Activated effector memory CD4-positive, alpha-beta T cell treated with anti-CD3 and anti-CD28 coated beads, Interleukin-2, amount 50 U/mL, for 16 hours (primary cell): ENCODE measurements around the gene SMIM1.

Experiments
- DNase-seq: peaks from one replicate; pipeline ENCODE4 v3.0.0-alpha.2; 2020

Gene SMIM1, protein sequence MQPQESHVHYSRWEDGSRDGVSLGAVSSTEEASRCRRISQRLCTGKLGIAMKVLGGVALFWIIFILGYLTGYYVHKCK

DNA sequence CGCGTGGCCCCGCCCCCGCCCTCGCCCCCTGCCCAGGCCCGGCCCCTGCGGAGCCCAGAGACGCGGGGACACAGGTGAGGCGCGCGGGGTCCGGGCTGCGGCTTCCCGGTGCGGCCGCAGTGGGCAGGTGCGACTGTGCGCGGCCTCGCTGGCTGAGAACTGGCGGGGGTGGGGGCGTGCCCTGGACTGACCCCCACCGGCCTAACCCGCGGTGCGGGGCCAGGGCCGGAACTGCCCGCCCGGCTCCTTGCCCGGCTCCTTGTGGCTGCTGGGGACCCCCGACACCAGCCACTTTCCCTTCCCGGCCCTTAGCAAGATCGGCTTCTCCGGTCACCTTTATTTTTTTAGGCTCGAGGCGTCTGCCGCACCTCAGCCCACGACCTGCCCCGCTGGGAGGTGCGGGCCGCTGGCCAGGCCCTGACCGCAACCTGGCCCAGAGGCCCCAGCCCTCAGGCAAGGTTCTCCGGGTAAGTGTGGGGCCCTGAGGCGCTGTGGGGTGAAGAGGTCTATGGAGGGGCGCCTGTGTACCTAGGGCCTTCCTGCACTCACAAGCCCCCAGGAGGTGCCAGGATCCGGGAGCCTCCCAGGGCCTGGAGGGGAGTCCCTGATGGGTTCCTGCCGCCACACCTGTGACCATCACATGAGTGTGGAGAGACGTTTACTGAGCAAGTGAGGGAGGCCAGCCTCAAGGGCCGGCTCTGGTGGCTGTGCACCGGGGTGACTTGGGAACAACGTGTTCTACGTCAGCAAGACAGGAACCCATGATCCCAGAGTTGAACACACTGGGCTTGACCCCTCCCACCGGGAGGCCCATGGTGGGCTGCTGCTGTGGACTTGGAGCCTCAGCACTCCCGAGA, at the start of gene SMIM1:
SMIM1 (plus strand) TSS at position 35 of the 857 bp plus-strand sequence. CDS start 2,625 bp downstream, outside the sequence.
- no peak for DNase-seq

- DNase-seq, result no peak
Observed at GRCh38 chr1:3722846-3723245, 49.7 kb upstream of the SMIM1 start.

DNA sequence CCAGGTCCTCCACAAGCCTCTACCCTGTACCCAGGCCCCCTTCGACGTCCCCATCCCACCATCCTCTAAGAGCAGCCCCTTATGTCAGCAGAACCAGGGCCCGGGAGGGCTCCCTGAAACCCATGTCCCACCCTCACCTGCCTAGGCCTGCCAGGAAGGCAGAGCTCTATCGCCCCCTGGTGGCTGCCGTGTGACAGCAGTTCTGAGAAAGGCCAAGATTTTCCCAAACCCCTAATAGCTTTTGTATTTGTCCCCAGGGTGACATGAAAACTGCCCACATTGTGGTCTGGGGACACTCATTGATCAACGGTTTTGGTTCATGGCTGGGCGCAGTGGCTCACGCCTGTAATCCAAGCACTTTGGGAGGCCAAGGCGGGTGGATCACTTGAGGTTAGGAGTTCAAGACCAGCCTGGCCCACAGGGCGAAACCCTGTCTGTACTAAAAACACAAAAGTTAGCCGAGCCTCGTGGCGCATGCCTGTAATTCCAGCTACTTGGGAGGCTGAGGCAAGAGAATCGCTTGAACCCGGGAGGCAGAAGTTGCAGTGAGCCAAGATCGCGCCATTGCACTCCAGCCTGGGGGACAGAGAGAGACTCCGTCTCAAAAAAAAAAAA, 48.0 kb upstream of the SMIM1 start:
- DNase-seq, result peak; percentile 92

DNA sequence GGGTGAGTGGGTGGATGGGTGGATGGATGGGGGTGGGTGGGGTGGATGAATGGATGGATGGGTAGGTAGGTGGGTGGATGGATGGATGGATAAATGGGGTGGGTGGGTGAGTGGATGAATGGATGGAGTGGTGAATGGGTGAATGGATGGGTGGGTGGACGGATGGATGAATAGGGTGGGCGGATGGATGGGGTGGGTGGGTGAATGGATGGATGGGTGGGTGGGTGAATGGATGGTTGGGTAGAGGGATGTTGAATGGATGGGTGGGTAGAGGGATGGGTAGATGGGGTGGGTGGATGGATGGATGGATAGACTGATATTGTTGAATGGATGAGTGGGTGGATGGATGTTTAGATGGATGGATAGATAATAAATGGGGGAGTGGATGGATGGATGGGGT, 47.2 kb upstream of the SMIM1 start:
- DNase-seq, result no peak

GRCh38 chr1:3727042-3727824, 45.3 kb upstream of the SMIM1 start:
- DNase-seq, result no peak

GRCh38 chr1:3727825-3728776, 44.4 kb upstream of the SMIM1 start:
- DNase-seq, result no peak

DNA sequence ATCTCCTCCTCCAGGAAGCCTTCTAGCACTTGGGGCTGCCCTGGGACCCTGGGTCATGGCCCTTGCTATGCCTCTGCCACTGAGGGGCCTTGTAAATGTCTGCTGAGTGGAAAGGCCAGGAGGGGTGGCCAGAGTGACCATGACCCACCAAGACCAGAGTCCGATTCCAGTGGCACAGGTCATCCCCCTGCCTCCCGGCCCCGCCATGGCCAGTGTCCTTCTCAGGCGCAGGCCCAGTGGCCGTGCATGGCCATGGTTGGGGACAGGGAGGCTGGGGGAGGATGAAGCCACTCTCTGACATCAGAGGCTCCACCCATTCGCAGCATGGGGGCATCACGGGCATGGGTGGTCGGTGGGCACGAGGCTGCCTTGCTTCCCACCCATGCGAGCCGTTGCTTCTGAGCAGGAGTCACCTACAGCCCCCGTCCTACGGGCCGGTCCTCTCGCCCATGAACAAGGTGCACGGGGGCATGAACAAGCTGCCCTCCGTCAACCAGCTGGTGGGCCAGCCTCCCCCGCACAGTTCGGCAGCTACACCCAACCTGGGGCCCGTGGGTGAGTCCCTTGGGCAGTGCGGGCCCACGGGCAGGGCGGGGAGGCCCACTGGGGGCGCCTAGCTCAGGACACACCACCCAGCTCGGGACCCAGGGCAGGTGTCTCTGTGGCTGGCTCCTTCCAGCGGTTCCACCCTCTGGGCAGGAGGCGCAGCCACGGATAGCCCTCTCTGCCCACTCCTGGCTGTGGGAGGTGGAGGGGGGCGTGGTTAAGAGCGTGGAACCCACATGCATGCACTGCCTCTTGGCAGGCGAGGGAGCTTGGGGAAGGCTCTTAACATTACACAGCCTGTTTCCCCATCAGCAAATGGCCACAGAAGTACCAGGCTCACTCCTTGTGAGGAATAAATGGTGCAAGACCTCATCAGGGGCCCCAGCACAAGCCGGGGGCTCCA, 42.7 kb upstream of the SMIM1 start:
- DNase-seq, result no peak

DNA sequence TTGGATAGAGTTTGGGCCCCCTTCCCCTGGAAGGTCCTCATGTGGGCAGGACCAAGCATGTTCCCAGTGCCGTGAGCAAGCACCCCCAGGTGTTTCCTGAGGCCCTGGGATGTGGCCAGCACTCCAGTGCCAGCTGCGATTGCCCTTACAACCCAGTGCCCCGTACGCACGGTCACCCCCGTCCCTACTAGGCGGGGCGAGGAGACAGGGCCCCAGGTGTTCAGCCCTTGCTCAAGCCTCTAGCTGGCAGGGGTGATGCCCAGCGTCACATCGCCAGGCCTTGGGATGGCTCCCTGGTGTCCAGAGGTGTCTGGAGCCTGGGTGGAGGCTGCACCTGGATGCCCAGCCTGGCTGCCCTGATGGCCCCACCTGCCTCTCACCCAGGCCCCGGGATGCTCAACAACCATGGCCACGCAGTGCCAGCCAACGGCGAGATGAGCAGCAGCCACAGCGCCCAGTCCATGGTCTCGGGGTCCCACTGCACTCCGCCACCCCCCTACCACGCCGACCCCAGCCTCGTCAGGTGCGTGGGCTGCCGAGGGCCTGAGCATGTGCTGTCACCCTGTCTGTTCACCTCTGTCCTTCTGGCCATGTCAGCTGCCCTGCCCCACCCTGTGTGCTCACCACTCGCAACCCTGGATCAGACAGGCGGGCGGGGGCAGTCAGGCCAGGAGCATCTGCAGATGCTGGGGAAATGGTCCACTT, 41.9 kb upstream of the SMIM1 start:
- no peak for DNase-seq

GRCh38 chr1:3731583-3732433, 40.7 kb upstream of the SMIM1 start:
- no peak for DNase-seq

GRCh38 chr1:3732434-3733093, 40.0 kb upstream of the SMIM1 start:
- no peak for DNase-seq

- no peak for DNase-seq
Observed at GRCh38 chr1:3733094-3733882, 39.3 kb upstream of the SMIM1 start.

- DNase-seq, result no peak
Observed at GRCh38 chr1:3733883-3734589, 38.5 kb upstream of the SMIM1 start.

GRCh38 chr1:3734602-3735001, 37.9 kb upstream of the SMIM1 start:
- DNase-seq, result no peak

- DNase-seq, result no peak
Observed at GRCh38 chr1:3735027-3735681, 37.4 kb upstream of the SMIM1 start.

DNA sequence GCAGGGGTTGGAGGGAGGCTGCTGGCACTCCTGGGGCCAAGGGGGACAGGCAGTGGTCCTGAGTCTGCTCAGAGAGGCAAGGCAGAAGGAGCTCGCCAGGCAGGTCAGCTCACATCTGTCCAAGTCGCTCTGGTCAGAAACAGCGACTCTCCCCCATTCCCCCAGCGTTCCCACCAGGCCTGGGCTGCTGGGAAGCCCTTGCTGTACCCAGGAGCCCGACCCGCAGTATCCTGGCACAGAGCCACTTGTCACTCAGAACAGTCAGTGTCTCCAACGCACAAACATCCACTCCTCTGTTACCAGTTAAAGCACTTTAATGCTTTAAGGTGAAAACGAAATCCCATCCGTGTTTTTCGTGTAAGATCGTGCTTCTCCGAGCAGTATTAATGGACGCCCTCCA, 36.9 kb upstream of the SMIM1 start:
- DNase-seq, result no peak

- no peak for DNase-seq
Observed at GRCh38 chr1:3736131-3736561, 36.4 kb upstream of the SMIM1 start.

DNA sequence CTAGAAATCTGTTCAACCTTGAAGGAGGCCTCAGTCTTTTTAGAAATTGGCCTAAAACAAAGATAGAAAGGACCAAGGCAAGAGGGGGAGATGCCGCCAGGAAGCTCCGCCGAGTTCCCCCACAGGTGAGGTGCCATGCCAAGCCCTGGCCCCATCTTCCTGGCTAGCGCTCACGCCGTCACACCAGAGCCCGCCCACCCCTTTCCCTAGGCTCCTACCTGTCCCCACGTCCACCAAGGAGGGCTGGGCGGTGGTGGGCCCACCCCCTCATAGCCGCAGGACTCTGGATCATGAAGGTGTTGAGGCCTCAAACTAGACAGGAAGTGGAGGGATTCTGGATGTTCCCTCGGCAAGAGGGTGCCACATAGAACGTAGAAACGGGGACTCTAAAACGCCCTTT, 35.8 kb upstream of the SMIM1 start:
- DNase-seq, result no peak
